Activated CD4-positive, CD25-positive, alpha-beta regulatory T cell treated with anti-CD3 and anti-CD28 coated beads, Interleukin-2, amount 50 U/mL, for 24 hours (primary cell): ENCODE results near the gene PLEK2.
"Not testable (repeated sequence)": the region's sequence is repeated elsewhere in the genome, so short reads cannot be mapped to it uniquely, and the experiment has no call there.

Experiments
- ATAC-seq, 2 donors: fragments of 150-1000 bp; cut with Tn5 transposase; one replicate each; pipeline ENCODE4 v1.10.0; 2021; ENCODE audit warnings: mild to moderate bottlenecking in 1 of 2, moderate library complexity in 1 of 2

The PLEK2 gene

DNA sequence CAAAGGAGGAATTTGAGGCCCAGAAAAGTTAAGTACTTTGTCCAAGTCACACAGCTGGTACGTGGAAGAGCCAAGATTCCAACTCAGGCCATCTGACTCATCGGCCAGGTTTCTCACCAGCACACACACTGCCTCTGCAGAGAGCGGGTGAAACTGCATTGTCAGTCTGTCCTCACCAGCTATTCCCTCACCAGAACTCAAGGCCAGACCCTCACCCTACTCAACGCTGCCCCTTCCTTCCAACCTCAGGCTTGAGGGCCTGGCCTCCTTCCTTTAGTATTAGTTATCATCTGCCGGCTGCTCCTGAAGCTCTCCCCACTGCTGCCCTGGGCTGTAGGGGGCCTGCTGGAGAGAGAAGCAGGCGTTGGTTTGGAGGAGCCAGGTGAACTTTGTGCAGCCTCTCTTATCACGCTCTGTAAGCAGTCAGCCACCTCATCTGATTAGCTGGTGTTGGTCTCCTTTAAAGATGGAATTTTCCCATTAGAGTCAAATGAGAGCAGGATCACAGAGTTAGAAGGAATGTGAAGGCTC lies 16.6 kb upstream of the PLEK2 start:
- no peak for ATAC-seq

DNA sequence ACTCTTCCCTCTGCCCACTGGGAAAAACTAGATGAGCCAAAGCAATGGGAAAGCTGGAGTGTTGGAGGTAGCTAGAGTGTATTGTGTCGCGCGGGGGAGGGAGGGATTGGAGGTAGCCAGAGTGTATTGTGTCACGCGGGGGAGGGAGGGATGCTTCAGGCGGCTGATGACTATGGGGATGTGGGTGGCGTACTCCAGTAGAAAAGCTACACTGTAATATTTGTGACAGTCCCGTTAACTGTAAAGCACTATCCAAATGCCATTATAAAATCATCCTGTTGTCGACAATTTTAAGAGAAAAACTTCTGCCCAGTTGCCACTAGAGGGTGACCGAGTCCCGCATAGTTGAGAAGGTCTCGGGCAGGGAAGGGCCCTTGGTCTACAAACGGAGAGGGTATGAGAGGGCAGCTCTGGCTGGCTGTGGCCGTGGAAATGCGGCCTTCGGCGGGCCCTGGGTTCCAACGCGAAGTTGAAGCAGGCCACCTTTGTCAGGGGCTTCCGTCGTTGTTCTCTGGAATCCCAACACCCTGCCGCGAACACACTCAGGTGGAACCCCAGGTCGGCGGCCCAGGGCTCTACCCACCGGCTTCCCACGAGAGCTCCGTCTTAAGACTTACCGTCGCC lies 15.1 kb upstream of the PLEK2 start:
- ATAC-seq, result peak; percentile 78 to 89

- ATAC-seq, result no peak
Observed at GRCh38 chr14:67426161-67426560, 14.2 kb upstream of the PLEK2 start.

GRCh38 chr14:67425608-67426007 lies 13.6 kb upstream of the PLEK2 start:
- no peak for ATAC-seq

DNA sequence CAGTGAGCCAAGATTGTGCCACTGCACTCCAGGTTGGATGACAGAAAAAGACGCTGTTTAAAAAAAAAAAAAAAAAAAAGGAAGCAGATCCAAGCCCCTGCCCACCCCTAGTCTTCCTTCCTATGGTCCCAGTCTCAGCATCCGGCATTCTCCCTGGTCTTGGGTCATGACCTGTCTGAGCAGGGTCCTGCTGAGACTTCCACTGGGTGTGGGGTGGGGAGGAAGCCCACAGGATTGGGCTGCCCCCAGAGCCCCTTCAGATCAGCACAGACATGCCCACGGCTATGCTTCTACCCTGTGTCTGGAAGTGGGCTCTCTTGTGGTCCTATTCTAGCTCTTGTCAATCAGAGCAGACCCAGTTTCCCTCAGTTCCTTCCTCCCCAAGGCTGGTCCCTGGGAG lies 12.6 kb upstream of the PLEK2 start:
- ATAC-seq, result no peak

DNA sequence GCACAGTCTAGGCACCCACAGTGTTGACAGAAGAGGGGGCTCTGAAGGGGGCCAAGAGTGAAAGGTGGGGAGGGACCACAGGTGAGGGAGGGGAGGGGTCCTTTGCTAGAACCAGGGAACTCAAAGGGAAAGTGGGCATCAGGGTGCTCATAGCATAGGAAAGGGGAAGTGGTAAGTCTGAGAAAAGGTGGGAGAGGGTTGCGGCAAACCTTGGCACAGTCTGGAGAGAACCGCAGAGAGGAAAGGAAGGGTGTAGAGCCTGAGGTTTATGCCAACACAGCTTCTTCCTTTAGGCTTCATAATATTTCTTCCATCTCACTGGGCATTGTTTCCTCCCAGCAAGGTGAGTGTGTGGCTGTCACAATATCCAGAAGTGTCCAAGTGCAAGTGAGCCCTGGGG lies 11.5 kb upstream of the PLEK2 start:
- ATAC-seq, result no peak

GRCh38 chr14:67421356-67422224 lies 9.6 kb upstream of the PLEK2 start:
- ATAC-seq, result no peak

GRCh38 chr14:67420102-67420739 lies 8.3 kb upstream of the PLEK2 start:
- no peak for ATAC-seq

DNA sequence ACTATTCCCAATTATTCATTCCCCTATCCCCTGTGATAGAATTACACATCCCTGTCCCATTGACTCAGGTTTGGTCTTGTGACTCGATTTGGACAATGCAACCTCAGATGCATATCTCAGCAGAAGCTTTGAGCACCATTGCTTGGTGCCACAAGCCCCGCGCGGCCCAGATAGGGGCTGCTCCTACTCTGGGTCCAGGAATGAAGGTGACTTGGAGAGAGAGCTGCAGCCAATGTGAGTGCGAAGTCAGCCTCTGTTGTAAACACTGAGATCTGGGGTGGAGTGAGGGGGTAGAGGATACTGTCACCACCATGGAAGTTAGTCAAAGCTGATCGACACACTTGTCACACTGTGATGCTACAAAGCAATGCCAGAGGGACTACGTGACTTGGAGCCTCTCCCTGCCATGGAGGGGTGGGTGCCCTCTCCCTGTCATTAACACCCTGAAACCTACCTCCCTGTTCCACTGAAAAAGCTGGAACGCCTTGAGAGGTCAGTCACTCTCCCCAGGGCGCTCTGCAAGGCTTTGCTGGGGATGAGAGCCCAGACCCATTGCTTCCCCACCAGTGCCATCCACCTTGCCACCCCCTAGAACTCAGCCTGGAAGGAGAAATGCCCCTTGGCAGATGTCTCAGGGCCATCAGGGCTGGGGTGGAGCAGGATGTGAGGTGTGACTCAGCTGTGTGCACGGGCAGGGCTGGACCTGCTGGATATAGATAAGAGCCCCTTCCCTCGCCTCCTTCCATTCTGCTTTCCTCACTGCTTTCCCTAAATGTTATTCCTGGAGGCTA lies 6.6 kb upstream of the PLEK2 start:
- ATAC-seq, result no peak

GRCh38 chr14:67417633-67418032 lies 5.7 kb upstream of the PLEK2 start:
- no peak for ATAC-seq

GRCh38 chr14:67416810-67417209 lies 4.8 kb upstream of the PLEK2 start:
- no peak for ATAC-seq

DNA sequence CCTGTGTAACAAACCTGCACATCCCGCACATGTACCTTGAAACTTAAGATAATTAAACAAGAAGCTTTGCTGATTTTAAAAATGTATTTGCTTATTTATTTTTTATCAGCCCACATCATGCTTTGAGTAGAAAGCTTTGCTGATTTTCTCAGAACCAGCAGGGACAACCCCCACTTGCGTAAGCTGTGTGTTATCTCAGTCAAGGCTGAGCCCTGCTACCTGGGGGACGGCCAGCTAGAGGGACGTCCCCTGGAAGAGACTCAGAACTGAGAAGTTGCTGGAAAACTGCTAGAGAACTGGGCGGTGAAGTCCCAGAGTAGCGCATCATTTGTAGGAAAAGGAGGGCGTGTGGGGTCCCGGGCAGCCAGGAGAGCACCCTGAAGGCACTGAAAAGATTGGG lies 4.1 kb upstream of the PLEK2 start:
- ATAC-seq, result no peak

DNA sequence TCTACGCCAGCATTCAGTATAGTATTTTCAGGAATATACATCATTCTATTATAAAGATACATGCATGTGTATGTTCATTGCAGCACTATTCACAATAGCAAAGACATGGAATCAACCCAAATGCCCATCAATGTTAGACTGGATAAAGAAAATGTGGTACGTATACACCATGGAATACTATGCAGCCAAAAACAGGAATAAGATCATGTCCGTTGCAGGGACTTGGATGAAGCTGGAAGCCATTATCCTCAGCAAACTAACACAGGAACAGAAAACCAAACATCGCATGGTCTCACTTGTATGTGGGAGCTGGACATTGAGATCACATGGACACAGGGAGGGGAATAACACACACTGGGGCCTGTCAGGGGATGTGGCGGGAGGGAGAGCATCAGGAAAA lies 3.6 kb upstream of the PLEK2 start:
- not testable (repeated sequence) for ATAC-seq

DNA sequence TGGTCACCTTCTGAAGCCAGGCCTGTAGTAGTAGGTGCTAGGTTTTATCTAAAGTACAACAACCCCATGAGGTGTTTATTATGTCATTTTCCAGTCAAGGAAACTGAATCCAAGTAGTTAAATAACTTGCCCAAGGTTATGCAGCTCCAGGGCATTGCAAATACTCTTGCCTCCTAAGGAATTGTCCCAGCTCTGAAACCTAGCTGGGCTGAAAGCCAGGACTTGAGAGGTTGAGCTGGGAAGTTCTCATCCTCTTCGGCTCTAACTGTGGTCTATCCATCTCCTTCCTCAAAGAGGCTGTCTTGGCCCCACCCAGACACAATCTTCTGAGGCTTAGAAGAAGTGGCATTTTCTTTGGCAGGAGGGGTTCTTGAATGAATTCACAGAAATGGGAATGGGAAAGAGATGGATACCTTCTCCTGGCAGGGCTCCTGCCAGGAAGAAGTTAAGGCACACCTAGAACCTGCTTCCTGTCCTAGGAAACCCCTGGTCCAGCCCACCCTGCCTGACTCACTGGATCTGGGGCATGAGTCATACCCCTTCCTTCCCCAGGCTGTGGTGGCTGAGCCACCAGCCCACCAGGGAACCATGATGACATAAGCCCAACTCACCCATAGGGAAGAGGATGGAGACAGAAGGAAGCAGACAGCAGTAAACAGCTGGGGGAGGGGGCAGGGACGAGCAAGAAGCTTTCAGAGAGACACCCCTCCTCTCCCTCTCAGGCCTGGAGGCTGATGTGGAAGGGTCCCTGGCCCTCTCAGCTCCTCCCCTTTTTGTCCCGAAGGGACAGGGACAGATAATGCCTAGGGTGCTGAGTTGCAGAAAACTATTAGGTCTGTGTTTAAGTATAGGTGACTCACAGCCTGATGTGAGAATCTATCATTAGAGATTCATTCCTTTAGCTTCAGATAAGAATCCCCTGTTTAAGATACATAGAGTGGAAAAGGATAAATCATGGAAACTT lies 2.1 kb upstream of the PLEK2 start:
- peak; percentile 57 to 69 for ATAC-seq

- ATAC-seq, result no peak
Observed at GRCh38 chr14:67411370-67411769, 595 bp downstream of the PLEK2 start.

- ATAC-seq, result no peak
Observed at GRCh38 chr14:67410313-67410712, 1.7 kb downstream of the PLEK2 start.

DNA sequence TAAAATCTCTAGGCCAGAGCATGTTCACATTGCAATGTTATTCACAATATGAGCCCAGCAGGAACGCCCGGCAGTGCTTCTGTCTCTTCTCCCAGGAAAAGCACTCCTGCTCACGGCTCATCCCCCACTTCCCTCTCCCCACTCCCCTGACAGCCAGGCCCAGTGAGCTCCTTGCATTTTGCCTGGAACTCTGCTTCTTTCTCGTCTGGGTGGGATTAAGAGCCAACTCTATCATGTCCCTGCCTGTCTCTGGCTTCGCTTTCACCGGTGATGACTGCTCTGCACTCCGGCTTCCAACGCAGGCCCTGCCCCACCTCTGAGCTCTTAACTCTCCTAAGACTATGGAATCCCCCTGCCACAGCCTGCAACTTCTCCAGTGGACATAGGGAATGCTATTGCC lies 2.5 kb downstream of the PLEK2 start:
- ATAC-seq, result no peak

- ATAC-seq, result not testable (repeated sequence)
Observed at GRCh38 chr14:67408122-67408801, 3.7 kb downstream of the PLEK2 start.

- ATAC-seq, result no peak
Observed at GRCh38 chr14:67405771-67406170, 6.2 kb downstream of the PLEK2 start.

GRCh38 chr14:67400434-67400833 lies 11.5 kb downstream of the PLEK2 start:
- no peak for ATAC-seq

GRCh38 chr14:67397536-67397935 lies 14.4 kb downstream of the PLEK2 start:
- no peak for ATAC-seq
